Stimulated activated CD8-positive, alpha-beta memory T cell treated with anti-CD3 and anti-CD28 coated beads, Interleukin-7, amount 100 ng/mL, for 48 hours (primary cell): ENCODE measurements around the gene THOP1.
A peak's percentile ranks its signal among the peaks of the same experiment; 100 is the strongest.
"Not testable (repeated sequence)": the region's sequence is repeated elsewhere in the genome, so short reads cannot be mapped to it uniquely, and the experiment has no call there.

Experiments
- DNase-seq, 2 donors: peaks; one replicate each; pipeline ENCODE4 v3.0.0-alpha.2; 2020; ENCODE audit warnings: low read depth in 1 of 2; ENCODE audit errors: extremely low read depth in 1 of 2

THOP1 gene

GRCh38 chr19:2815191-2815614, 29.9 kb downstream of the THOP1 start:
- DNase-seq = no peak

GRCh38 chr19:2815923-2816322, 30.6 kb downstream of the THOP1 start:
- no peak for DNase-seq

GRCh38 chr19:2816641-2817040, 31.3 kb downstream of the THOP1 start:
- DNase-seq = no peak

GRCh38 chr19:2817237-2817829, 32.0 kb downstream of the THOP1 start:
- DNase-seq = not testable (repeated sequence)

- DNase-seq = peak; percentile 94 to 96
These were observed 34.3 kb downstream of the THOP1 start, which contains the start of gene ZNF554 for GRCh38 chr19:2819540-2820111. Gene ZNF554 (plus strand): TSS chr19:2819868. CDS start chr19:2820072, 204 bp downstream.

- DNase-seq = no peak
These were observed 34.9 kb downstream of the THOP1 start for GRCh38 chr19:2820112-2820702.

- DNase-seq = no peak
These were observed 37.5 kb downstream of the THOP1 start for GRCh38 chr19:2822846-2823245.

GRCh38 chr19:2823646-2824045, 38.3 kb downstream of the THOP1 start:
- DNase-seq = no peak

GRCh38 chr19:2824129-2824528, 38.8 kb downstream of the THOP1 start:
- no peak for DNase-seq

GRCh38 chr19:2827022-2827421, 41.7 kb downstream of the THOP1 start:
- no peak for DNase-seq

- no peak for DNase-seq
These were observed 42.7 kb downstream of the THOP1 start for GRCh38 chr19:2827840-2828489.

GRCh38 chr19:2834294-2834871, 49.1 kb downstream of the THOP1 start:
- DNase-seq = no peak

GRCh38 chr19:2837430-2837829, 52.1 kb downstream of the THOP1 start:
- DNase-seq = no peak

- DNase-seq = peak; percentile 91 to 97
These were observed 55.8 kb downstream of the THOP1 start, which contains the start of gene ZNF555 for GRCh38 chr19:2840794-2841791. Gene ZNF555 (plus strand): TSS chr19:2841475. CDS start chr19:2841573, 98 bp downstream.

- no peak for DNase-seq
These were observed 56.7 kb downstream of the THOP1 start for GRCh38 chr19:2841855-2842574.

- DNase-seq = no peak
These were observed 59.8 kb downstream of the THOP1 start for GRCh38 chr19:2845107-2845506.

GRCh38 chr19:2846180-2846894, 61.0 kb downstream of the THOP1 start:
- no peak for DNase-seq

GRCh38 chr19:2847507-2847906, 62.2 kb downstream of the THOP1 start:
- no peak for DNase-seq

- no peak for DNase-seq
These were observed 63.3 kb downstream of the THOP1 start for GRCh38 chr19:2848616-2849015.
